ENCODE results near the gene NUP155.

Gene NUP155

DNA sequence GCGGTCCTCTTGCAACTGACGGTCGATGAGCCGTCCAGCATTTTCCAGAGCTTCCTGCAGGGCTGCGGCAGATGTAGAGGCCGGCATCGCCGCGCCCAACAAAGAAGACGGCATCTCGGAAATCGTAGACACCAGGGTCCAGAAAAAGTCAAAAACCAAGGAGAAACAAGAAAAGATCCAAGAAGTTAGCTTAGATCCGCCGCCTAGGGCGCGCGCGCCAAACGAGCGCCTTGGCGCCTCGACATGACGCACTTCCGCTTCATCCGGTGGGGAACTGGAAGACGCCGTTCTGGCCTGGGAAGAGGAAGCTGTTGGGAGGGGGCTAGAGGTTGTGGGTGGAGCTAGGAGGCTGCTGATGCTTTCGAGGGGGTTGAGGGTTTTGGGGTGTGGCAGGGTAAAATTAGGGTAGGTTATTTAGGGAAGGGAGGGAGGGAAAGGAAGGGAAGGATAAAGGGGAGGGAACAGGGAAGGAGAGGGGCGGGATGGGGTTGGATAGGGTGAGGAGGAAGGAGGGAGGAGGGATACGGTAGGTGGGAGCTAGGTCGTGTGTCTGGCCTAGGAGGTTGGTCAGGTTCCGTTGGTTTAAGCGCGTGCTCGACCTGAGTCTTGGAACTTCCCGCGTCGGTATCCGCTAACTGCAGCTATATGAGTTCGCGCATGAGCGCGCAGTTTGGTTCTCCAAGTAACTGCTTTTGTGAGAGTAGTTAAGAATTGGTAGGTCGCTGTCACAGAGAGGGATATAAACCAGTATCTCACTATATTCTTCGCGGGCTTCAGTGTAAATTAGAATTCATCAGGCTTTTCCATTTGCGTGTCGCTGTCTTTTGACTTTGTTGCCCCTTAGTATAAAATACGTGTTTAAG lies at the start of gene NUP155 (continued):
- no peak for TF ChIP-seq ZNF404 (tag by site-specific recombination; IDR thresholded peaks at IDR 0.05)
- TF ChIP-seq ZNF561 (tag by site-specific recombination; IDR thresholded peaks at IDR 0.05; ENCODE audit: borderline replicate concordance): peak; percentile 41; the same call in 1 of the 2 replicates
- peak; percentile 84; the same call in 1 of the 2 replicates for TF ChIP-seq BCL11B (tag by site-specific recombination; IDR thresholded peaks at IDR 0.05; ENCODE audit: low read depth)
- peak; percentile 81 for TF ChIP-seq ZFP69B (tag by site-specific recombination; IDR thresholded peaks at IDR 0.05)
- TF ChIP-seq, protein P1, sequence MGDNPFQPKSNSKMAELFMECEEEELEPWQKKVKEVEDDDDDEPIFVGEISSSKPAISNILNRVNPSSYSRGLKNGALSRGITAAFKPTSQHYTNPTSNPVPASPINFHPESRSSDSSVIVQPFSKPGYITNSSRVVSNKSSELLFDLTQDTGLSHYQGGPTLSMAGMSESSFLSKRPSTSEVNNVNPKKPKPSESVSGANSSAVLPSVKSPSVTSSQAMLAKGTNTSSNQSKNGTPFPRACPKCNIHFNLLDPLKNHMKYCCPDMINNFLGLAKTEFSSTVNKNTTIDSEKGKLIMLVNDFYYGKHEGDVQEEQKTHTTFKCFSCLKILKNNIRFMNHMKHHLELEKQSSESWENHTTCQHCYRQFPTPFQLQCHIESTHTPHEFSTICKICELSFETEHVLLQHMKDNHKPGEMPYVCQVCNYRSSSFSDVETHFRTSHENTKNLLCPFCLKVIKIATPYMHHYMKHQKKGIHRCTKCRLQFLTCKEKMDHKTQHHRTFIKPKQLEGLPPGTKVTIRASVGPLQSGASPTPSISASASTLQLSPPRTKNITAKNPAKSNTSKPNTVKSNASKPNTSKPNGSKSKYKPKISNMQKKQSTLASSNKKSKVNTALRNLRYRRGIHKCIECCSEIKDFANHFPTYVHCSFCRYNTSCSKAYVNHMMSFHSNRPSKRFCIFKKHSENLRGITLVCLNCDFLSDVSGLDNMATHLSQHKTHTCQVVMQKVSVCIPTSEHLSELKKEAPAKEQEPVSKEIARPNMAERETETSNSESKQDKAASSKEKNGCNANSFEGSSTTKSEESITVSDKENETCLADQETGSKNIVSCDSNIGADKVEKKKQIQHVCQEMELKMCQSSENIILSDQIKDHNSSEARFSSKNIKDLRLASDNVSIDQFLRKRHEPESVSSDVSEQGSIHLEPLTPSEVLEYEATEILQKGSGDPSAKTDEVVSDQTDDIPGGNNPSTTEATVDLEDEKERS (tag by site-specific recombination; IDR thresholded peaks at IDR 0.05): no peak
- TF ChIP-seq, protein P2, sequence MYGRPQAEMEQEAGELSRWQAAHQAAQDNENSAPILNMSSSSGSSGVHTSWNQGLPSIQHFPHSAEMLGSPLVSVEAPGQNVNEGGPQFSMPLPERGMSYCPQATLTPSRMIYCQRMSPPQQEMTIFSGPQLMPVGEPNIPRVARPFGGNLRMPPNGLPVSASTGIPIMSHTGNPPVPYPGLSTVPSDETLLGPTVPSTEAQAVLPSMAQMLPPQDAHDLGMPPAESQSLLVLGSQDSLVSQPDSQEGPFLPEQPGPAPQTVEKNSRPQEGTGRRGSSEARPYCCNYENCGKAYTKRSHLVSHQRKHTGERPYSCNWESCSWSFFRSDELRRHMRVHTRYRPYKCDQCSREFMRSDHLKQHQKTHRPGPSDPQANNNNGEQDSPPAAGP (tag by site-specific recombination; IDR thresholded peaks at IDR 0.05): peak; percentile 34; the same call in 1 of the 2 replicates
- TF ChIP-seq, protein P3, sequence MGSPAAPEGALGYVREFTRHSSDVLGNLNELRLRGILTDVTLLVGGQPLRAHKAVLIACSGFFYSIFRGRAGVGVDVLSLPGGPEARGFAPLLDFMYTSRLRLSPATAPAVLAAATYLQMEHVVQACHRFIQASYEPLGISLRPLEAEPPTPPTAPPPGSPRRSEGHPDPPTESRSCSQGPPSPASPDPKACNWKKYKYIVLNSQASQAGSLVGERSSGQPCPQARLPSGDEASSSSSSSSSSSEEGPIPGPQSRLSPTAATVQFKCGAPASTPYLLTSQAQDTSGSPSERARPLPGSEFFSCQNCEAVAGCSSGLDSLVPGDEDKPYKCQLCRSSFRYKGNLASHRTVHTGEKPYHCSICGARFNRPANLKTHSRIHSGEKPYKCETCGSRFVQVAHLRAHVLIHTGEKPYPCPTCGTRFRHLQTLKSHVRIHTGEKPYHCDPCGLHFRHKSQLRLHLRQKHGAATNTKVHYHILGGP (tag by site-specific recombination; IDR thresholded peaks at IDR 0.05): peak; percentile 73
- TF ChIP-seq ZNF48 (tag by site-specific recombination; IDR thresholded peaks at IDR 0.05): no peak
- TF ChIP-seq, protein P4, sequence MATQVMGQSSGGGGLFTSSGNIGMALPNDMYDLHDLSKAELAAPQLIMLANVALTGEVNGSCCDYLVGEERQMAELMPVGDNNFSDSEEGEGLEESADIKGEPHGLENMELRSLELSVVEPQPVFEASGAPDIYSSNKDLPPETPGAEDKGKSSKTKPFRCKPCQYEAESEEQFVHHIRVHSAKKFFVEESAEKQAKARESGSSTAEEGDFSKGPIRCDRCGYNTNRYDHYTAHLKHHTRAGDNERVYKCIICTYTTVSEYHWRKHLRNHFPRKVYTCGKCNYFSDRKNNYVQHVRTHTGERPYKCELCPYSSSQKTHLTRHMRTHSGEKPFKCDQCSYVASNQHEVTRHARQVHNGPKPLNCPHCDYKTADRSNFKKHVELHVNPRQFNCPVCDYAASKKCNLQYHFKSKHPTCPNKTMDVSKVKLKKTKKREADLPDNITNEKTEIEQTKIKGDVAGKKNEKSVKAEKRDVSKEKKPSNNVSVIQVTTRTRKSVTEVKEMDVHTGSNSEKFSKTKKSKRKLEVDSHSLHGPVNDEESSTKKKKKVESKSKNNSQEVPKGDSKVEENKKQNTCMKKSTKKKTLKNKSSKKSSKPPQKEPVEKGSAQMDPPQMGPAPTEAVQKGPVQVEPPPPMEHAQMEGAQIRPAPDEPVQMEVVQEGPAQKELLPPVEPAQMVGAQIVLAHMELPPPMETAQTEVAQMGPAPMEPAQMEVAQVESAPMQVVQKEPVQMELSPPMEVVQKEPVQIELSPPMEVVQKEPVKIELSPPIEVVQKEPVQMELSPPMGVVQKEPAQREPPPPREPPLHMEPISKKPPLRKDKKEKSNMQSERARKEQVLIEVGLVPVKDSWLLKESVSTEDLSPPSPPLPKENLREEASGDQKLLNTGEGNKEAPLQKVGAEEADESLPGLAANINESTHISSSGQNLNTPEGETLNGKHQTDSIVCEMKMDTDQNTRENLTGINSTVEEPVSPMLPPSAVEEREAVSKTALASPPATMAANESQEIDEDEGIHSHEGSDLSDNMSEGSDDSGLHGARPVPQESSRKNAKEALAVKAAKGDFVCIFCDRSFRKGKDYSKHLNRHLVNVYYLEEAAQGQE (tag by site-specific recombination; IDR thresholded peaks at IDR 0.05): peak; percentile 43
- no peak for TF ChIP-seq ZIC2 (tag by site-specific recombination; IDR thresholded peaks at IDR 0.05)
- no peak; the same call in 1 of the 2 replicates for TF ChIP-seq ZFP37 (tag by site-specific recombination; IDR thresholded peaks at IDR 0.05)
- TF ChIP-seq ZNF211 (tag by site-specific recombination; IDR thresholded peaks at IDR 0.05; ENCODE audit: low read depth): no peak
- no peak for TF ChIP-seq ZNF510 (tag by site-specific recombination; IDR thresholded peaks at IDR 0.05; ENCODE audit: insufficient replicate concordance)
- TF ChIP-seq MEIS1 (CRISPR knock-in tag; IDR thresholded peaks at IDR 0.05; ENCODE audit: borderline replicate concordance): no peak
- TF ChIP-seq ZBTB7A (tag by site-specific recombination; IDR thresholded peaks at IDR 0.05; ENCODE audit: low read depth): peak; percentile 98
- TF ChIP-seq ZNF654 (tag by site-specific recombination; IDR thresholded peaks at IDR 0.05; ENCODE audit: low read depth): no peak
- TF ChIP-seq ZEB2 (tag by site-specific recombination; IDR thresholded peaks at IDR 0.05): peak; percentile 98
- TF ChIP-seq KLF16 (tag by site-specific recombination; IDR thresholded peaks at IDR 0.05): peak; percentile 94
- TF ChIP-seq, protein P5, sequence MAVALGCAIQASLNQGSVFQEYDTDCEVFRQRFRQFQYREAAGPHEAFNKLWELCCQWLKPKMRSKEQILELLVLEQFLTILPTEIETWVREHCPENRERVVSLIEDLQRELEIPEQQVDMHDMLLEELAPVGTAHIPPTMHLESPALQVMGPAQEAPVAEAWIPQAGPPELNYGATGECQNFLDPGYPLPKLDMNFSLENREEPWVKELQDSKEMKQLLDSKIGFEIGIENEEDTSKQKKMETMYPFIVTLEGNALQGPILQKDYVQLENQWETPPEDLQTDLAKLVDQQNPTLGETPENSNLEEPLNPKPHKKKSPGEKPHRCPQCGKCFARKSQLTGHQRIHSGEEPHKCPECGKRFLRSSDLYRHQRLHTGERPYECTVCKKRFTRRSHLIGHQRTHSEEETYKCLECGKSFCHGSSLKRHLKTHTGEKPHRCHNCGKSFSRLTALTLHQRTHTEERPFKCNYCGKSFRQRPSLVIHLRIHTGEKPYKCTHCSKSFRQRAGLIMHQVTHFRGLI (tag by site-specific recombination; IDR thresholded peaks at IDR 0.05): peak; percentile 34; the same call in 1 of the 2 replicates
- TF ChIP-seq ZNF596 (tag by site-specific recombination; IDR thresholded peaks at IDR 0.05): no peak
- TF ChIP-seq, protein P6, sequence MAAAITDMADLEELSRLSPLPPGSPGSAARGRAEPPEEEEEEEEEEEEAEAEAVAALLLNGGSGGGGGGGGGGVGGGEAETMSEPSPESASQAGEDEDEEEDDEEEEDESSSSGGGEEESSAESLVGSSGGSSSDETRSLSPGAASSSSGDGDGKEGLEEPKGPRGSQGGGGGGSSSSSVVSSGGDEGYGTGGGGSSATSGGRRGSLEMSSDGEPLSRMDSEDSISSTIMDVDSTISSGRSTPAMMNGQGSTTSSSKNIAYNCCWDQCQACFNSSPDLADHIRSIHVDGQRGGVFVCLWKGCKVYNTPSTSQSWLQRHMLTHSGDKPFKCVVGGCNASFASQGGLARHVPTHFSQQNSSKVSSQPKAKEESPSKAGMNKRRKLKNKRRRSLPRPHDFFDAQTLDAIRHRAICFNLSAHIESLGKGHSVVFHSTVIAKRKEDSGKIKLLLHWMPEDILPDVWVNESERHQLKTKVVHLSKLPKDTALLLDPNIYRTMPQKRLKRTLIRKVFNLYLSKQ (tag by site-specific recombination; IDR thresholded peaks at IDR 0.05; ENCODE audit: borderline replicate concordance): no peak
- no peak; the same call in 1 of the 2 replicates for TF ChIP-seq ZNF664 (tag by site-specific recombination; IDR thresholded peaks at IDR 0.05)
- TF ChIP-seq ZNF311 (tag by site-specific recombination; IDR thresholded peaks at IDR 0.05; ENCODE audit: borderline replicate concordance): no peak
- TF ChIP-seq KLF10 (tag by site-specific recombination; IDR thresholded peaks at IDR 0.05): peak; percentile 70
- TF ChIP-seq ZNF777 (tag by site-specific recombination; IDR thresholded peaks at IDR 0.05; ENCODE audit: borderline replicate concordance): no peak
- TF ChIP-seq ZNF302 (tag by site-specific recombination; IDR thresholded peaks at IDR 0.05; ENCODE audit: low read depth): peak; percentile 56; the same call in 1 of the 2 replicates
- TF ChIP-seq TCF7L2 (IDR thresholded peaks at IDR 0.05; ENCODE audit: borderline replicate concordance, low read depth, low read length): peak; percentile 58; the same call in 1 of the 2 replicates
